Choroid plexus epithelial cell (primary cell): ENCODE measurements around the gene KATNAL2.

Experiments
- DNase-seq: peaks from one replicate; pipeline ENCODE4 v3.0.0-alpha.2; 2010; ENCODE audit warnings: low read depth
- H3K4me3 ChIP-seq: 2 replicates; pipeline ENCODE4 v1.5.1; 2011; ENCODE audit warnings: low read depth, mild to moderate bottlenecking, control low read depth, low read length, moderate library complexity
- TF ChIP-seq, protein P1 (sequence below): conservative IDR thresholded peaks from 2 replicates; pipeline ENCODE4 v1.5.1; 2011; ENCODE audit warnings: low read depth, mild to moderate bottlenecking, control low read depth, inconsistent platforms, low read length, moderate library complexity

The KATNAL2 gene

GRCh38 chr18:46939337-46939963 lies 22.0 kb downstream of the KATNAL2 start:
- TF ChIP-seq, protein P1, sequence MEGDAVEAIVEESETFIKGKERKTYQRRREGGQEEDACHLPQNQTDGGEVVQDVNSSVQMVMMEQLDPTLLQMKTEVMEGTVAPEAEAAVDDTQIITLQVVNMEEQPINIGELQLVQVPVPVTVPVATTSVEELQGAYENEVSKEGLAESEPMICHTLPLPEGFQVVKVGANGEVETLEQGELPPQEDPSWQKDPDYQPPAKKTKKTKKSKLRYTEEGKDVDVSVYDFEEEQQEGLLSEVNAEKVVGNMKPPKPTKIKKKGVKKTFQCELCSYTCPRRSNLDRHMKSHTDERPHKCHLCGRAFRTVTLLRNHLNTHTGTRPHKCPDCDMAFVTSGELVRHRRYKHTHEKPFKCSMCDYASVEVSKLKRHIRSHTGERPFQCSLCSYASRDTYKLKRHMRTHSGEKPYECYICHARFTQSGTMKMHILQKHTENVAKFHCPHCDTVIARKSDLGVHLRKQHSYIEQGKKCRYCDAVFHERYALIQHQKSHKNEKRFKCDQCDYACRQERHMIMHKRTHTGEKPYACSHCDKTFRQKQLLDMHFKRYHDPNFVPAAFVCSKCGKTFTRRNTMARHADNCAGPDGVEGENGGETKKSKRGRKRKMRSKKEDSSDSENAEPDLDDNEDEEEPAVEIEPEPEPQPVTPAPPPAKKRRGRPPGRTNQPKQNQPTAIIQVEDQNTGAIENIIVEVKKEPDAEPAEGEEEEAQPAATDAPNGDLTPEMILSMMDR = no peak
- no peak overlapping the region for H3K4me3 ChIP-seq
- peak; percentile 80 for DNase-seq

DNA sequence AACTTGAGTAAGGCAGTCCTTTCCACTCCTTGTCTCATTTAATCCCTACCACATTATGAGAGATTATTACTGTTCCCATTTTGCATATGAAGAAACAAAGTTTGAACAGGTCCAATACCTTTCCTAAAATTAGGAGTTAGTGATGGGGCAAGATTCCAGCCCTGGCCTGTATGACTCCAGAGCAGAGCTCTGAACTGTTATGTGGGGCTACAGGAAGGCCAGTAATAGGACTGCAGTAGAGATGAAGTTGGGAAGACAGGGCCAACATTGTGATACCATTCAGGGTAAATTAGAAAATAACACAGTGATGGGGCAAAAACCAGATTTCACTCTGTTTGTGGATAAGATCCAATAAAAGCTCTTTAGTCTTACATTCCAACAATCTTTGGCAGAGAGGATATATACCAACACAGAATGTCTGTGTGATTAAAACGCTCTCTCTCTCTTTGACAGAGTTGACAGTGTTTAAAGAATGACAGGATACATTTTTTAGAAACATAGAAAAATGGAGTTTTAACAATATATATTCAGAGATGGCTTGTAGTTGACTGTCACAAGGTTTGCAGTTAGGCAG lies 22.7 kb downstream of the KATNAL2 start:
- DNase-seq = no peak
- no peak overlapping the region for H3K4me3 ChIP-seq
- TF ChIP-seq, protein P1 = no peak

GRCh38 chr18:46942646-46943045 lies 25.2 kb downstream of the KATNAL2 start:
- DNase-seq = no peak
- H3K4me3 ChIP-seq = no peak overlapping the region
- TF ChIP-seq, protein P1 = no peak

DNA sequence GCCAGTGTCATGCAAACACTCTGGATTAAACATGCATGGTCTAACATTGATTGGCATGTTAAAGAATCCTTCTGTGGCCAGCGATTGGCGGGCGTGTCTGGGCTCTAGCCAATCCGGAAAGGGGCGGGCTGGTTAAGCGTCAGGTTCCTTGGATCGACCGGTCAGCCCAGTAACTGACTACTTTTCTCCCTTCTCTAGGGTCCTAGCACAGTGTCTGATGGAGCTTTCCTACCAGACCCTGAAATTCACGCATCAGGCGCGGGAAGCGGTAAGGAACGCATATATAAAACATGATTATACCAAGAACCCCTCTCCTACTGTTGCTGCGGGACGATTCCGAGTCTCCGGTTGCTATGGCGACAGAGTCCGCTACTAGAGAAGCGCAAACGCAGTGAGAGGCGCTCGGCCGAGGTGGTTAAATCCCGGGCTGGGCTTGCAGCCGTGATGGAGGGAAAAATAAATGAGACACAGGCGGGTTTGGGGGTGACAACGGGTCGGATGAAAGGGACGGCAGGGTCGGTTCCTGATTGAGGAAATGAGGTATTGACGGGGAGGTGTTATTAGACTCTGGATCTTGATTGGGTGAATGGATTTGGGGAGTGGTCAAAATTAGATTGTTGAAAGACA lies 29.4 kb downstream of the KATNAL2 start:
- peak; percentile 93 for DNase-seq
- H3K4me3 ChIP-seq = peak overlapping the region; percentile 80
- TF ChIP-seq, protein P1 = no peak

GRCh38 chr18:46950064-46950656 lies 32.8 kb downstream of the KATNAL2 start:
- DNase-seq = peak; percentile 50
- TF ChIP-seq, protein P1 = peak; percentile 62
- H3K4me3 ChIP-seq = no peak overlapping the region

- TF ChIP-seq, protein P1 = no peak
- no peak for DNase-seq
- H3K4me3 ChIP-seq = no peak overlapping the region
Measured at GRCh38 chr18:46953195-46953594, 35.8 kb downstream of the KATNAL2 start.
